Stomach (tissue), 4 donors: ENCODE results near the gene CEACAM16.

Experiments
- CTCF ChIP-seq, 7 experiments: fragments of 450-650 bp in 4 of 7; fragments of 200-600 bp in 3 of 7; sonication (generic) in 3 of 7; IDR thresholded peaks; one replicate each; pipeline ENCODE4 v1.5.1; 2016 to 2019; ENCODE audit warnings: antibody characterized with exemption in 7 of 7, control low read depth in 2 of 7, mild to moderate bottlenecking in 1 of 7
- EP300 ChIP-seq: sonication (generic); formaldehyde crosslinking; IDR thresholded peaks from one replicate; pipeline ENCODE4 v1.6.1; 2017; ENCODE audit warnings: antibody characterized with exemption
- POLR2A ChIP-seq, 4 donors: fragments of 450-650 bp; IDR thresholded peaks; one replicate each; pipeline ENCODE4 v1.6.1; 2016; ENCODE audit warnings: antibody characterized with exemption in 4 of 4, control low read depth in 2 of 4, mild to moderate bottlenecking in 1 of 4, moderate library complexity in 1 of 4
- POLR2AphosphoS5 ChIP-seq, 3 donors: sonication (generic); formaldehyde crosslinking; IDR thresholded peaks; one replicate each; pipeline ENCODE4 v1.6.1; 2016; ENCODE audit warnings: antibody characterized with exemption in 3 of 3

GRCh38 chr19:44749994-44750393 lies 51.0 kb downstream of the CEACAM16 start:
- TF ChIP-seq CTCF (IDR thresholded peaks at IDR 0.05) (no peak), POLR2A (IDR thresholded peaks at IDR 0.05) (no peak), EP300 (no peak), POLR2AphosphoS5 (IDR thresholded peaks at IDR 0.05) (no peak)
